Rectal smooth muscle tissue (tissue), 1 donor: Measurements from ENCODE around the gene FYN.
"Not testable (repeated sequence)": the region's sequence is repeated elsewhere in the genome, so short reads cannot be mapped to it uniquely, and the experiment has no call there.

Experiments
- H3K27ac ChIP-seq: one replicate; pipeline ENCODE4 v1.7.0; 2013; ENCODE audit warnings: low read depth, low read length, inconsistent platforms
- H3K27me3 ChIP-seq: one replicate; pipeline ENCODE4 v1.7.0; 2013; ENCODE audit warnings: low read length; ENCODE audit not compliant: control insufficient read depth, insufficient read depth
- H3K36me3 ChIP-seq: one replicate; pipeline ENCODE4 v1.7.0; 2013; ENCODE audit warnings: low read length; ENCODE audit not compliant: control insufficient read depth, insufficient read depth
- H3K4me1 ChIP-seq: one replicate; pipeline ENCODE4 v1.7.0; 2013; ENCODE audit warnings: low read length; ENCODE audit not compliant: control insufficient read depth, insufficient read depth
- H3K4me3 ChIP-seq: one replicate; pipeline ENCODE4 v1.7.0; 2013; ENCODE audit warnings: low read length
- H3K9ac ChIP-seq: one replicate; pipeline ENCODE4 v1.7.0; 2013; ENCODE audit warnings: low read length

FYN gene

DNA sequence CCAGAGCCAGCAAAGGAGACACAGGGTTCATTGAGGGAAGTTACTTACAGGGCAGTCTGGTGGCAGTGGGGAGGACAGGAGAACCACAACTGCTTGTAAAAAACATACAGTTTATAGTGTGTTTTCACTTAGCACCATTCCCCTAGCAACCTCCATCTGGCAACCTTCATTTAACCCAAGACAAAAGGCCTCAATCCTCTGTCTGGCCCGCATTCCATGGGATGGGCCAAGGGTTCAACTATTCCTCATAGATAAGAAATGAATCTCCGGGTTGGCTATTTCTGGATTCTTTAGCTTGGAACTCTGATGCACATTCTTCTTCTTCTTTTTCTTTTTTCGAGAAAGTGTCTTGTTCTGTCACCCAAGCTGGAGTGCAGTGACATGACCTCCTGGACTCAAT lies 26.3 kb upstream of the FYN start:
- no peak overlapping the region for H3K9ac ChIP-seq
- H3K36me3 ChIP-seq: no peaks in the 10 kb centered on the region
- H3K27ac ChIP-seq: no peak overlapping the region

DNA sequence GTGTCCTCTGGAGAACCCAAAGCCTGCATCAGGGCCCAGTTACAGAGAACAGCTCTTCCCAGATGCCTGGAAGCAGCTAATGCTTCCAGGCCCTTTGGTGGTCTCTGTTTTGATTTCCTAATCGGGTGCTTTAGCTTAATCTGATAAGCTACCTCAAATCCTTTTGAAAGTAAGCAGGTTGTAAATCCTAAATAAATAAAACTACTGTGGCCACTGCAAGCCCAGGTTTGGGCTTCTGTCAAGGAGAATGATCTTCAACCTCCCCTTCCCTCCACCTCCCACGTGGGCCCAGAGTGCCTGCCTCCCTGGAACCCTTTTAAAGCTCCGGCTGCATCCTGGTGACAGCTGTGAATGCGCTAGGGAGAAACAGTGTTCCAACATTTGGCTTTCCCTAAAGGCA lies 25.2 kb upstream of the FYN start:
- H3K4me1 ChIP-seq: no peaks in the 10 kb centered on the region
- no peak overlapping the region for H3K27ac ChIP-seq
- no peaks in the 10 kb centered on the region for H3K27me3 ChIP-seq
- no peak overlapping the region for H3K9ac ChIP-seq
- H3K36me3 ChIP-seq: no peaks in the 10 kb centered on the region
- H3K4me3 ChIP-seq: no peak overlapping the region

More for the DNA sequence above, 26.3 kb upstream of the FYN start:
- no peaks in the 10 kb centered on the region for H3K4me1 ChIP-seq
- H3K27me3 ChIP-seq: no peaks in the 10 kb centered on the region
- no peak overlapping the region for H3K4me3 ChIP-seq

DNA sequence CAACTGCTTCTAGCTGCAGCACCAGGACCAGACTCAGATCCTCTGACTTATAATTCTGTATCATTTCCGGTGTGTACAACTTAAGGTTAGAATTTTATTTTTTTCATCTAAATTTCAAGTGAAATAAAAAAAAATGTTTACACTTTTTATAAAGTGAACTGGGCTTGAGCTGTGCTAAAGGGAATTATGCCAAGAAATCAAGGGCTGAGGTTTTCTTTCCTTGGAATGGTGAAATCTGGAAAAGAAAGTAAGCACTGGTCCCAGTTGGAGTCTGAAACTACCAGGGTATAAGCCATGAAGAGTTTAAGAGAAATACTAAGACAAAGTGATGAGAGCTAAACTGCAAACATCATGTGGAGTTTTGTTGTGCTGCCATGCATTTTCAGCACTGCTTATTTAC lies 21.7 kb upstream of the FYN start:
- H3K4me3 ChIP-seq: no peak overlapping the region
- H3K27ac ChIP-seq: no peak overlapping the region
- no peaks in the 10 kb centered on the region for H3K27me3 ChIP-seq
- H3K9ac ChIP-seq: no peak overlapping the region
- H3K36me3 ChIP-seq: no peaks in the 10 kb centered on the region
- no peaks in the 10 kb centered on the region for H3K4me1 ChIP-seq

DNA sequence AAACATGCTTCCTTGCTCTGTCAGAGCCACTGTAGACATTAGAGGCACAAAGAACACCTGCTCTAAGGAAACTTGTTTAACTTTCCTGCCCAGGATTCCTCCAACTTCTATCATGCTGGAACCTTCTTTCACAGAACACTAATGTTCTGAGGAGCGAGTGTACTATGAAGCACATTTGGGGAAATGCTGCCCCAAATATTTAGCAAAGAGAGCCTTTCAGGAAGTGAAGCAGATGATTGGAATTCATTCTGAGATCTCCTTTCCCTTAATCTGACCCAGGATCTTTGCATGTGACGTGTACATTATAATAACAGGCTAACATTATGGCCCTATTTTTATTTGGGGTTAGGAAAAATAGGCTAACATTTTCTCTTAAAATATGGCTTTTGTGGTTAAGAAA lies 21.0 kb upstream of the FYN start:
- Histone ChIP-seq H3K36me3 (no peaks in the 10 kb centered on the region), H3K4me1 (no peaks in the 10 kb centered on the region), H3K27me3 (no peaks in the 10 kb centered on the region), H3K27ac (no peak overlapping the region), H3K9ac (no peak overlapping the region), H3K4me3 (no peak overlapping the region)

DNA sequence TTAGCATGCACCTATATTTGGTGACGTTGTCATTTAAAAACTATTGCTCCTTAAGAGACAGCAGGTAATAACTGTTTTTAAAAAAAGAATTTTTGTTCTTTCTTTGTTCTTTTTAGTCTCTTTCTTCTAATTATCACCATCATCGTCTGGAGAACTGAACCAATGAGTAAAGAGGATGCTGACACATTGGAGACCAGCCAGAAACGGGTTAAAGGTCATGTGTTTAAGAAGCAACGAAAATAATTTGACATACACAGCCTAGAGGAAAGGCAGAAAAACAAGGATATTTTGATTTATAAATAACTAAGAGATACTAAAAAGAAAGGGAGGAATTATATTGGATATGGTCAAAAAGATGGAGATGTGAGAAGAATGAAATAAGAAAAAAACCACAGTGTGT lies 19.2 kb upstream of the FYN start:
- no peaks in the 10 kb centered on the region for H3K27me3 ChIP-seq
- no peak overlapping the region for H3K27ac ChIP-seq
- no peaks in the 10 kb centered on the region for H3K36me3 ChIP-seq
- no peaks in the 10 kb centered on the region for H3K4me1 ChIP-seq
- no peak overlapping the region for H3K4me3 ChIP-seq
- H3K9ac ChIP-seq: no peak overlapping the region

DNA sequence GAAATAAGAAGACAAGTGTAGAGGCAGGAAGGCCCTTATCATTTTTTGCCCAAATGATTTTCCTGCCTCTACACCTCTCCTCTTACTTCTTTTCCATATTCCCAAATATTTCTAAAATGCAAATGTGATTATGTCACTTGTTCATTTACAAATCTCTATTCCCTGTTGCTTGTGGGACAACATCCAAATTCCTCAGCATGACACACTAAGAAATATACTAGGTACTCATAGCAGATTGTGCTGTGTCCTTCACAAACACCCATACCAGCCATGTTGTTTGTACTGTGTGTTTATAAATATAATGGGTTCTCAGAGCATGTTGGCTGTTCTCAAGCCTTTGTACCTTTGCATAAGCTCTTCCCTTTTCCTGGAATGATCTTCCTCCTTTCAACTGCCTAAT lies 17.7 kb upstream of the FYN start:
- no peaks in the 10 kb centered on the region for H3K27me3 ChIP-seq
- H3K4me3 ChIP-seq: no peak overlapping the region
- no peaks in the 10 kb centered on the region for H3K4me1 ChIP-seq
- H3K36me3 ChIP-seq: no peaks in the 10 kb centered on the region
- H3K27ac ChIP-seq: no peak overlapping the region
- no peak overlapping the region for H3K9ac ChIP-seq

DNA sequence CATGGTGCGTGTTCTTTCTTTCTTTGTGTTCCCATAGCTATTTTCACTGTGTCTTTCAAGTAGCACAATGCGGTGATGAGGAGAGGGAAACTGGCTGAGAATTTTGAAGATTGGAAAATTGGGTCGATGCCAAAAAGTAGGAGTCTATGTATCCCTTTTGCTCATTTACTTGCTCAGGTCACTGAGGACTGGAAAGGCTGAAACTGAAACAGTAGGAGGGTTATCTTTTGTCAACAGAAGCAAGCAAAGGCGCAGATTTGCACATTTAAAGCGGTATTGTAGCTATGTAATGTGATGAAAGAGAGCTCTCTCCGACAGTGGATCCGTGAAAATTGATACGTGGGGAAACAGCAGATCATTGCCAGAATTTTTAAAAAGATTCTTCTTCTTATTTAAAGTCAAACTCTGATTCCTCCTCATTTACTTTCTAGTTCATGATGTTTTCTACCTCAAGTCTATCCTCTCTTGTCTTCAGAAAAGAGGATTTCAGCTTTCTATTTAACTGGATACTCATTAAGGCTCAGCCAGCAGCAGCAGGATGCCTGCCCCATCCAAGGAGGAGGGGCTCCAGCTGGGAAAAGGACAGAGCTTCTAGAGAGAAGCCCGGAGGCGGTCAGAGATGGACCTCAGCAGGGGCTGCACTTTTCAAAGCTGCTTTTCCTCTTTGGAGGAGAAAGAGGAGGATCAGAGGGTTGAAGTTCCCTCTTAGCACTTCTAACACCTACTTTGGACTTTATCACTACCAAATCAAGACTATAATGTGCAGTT lies 15.9 kb upstream of the FYN start:
- Histone ChIP-seq H3K36me3 (no peaks in the 10 kb centered on the region), H3K9ac (no peak overlapping the region), H3K4me1 (no peaks in the 10 kb centered on the region), H3K4me3 (peak overlapping the region; percentile 6), H3K27ac (no peak overlapping the region), H3K27me3 (no peaks in the 10 kb centered on the region)

DNA sequence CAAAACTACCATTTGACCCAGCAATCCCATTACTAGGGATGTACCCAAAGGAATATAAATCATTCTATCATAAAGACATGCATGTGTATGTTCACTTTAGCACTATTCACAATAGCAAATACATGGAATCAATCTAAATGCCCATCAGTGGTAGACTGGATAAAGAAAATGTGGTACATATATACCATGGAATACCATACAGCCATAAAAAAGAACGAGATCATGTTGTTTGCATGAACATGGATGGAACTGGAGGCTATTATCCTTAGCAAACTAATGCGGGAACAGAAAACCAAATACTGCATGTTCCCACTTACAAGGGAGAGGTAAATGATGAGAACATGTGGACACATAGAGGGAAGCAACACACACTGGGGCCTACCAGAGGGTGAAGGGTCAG lies 13.5 kb upstream of the FYN start:
- not testable (repeated sequence) for H3K36me3 ChIP-seq

DNA sequence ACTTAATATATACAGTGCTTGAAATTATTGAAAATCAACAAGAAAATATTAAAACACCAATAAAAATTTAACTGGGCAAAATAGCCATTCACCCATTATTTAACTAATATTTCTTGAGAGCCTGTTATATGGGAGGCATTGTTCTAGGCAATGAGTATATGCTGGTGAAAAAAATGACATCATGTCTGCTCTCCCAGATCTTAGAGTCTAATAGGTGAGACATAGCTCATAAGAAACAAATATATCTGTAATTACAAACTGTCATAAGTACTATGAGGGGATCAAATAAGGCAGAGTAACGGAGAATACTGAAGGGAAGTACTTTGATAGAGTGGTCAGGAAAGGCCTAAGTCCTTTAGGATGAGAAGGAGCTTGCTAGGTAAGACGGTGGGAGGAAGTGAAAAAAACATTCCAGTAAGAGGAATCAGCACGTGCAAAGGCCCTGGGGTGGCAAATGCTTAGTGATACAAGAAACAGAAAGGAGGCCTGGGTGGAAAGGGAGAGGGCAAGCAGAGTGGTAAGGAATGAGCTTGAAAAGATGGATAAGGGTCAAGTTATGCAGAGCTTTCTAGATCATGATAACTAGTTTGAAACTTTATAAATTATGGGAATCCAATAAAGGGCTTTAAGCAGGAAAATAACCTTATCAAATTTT lies 12.2 kb upstream of the FYN start:
- H3K4me3 ChIP-seq: no peak overlapping the region
- H3K27me3 ChIP-seq: no peaks in the 10 kb centered on the region
- no peaks in the 10 kb centered on the region for H3K36me3 ChIP-seq
- H3K9ac ChIP-seq: no peak overlapping the region
- H3K27ac ChIP-seq: no peak overlapping the region
- no peaks in the 10 kb centered on the region for H3K4me1 ChIP-seq

More for the DNA sequence above, 13.5 kb upstream of the FYN start:
- not testable (repeated sequence) for H3K27ac ChIP-seq, H3K9ac ChIP-seq, H3K4me1 ChIP-seq, H3K4me3 ChIP-seq, H3K27me3 ChIP-seq

DNA sequence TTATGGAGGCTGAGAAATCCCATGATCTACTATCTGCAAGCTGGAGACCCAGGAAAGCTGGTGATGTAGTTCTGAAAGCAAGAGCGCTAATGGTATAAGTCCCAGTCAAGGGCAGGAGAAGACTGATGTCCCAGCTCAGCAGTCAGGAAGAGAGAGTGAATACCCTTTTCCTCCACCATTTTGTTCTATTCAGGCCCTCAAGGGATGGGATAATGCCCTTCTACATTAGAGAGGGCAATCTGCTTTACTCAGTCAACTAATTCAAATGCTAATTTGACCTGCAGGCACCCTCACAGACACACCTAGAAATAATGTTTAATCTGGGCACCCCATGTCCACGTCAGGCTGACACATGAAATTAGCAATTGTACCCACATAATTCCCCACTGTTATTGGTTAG lies 10.8 kb upstream of the FYN start:
- Histone ChIP-seq H3K36me3 (no peaks in the 10 kb centered on the region), H3K27me3 (no peaks in the 10 kb centered on the region), H3K4me3 (no peak overlapping the region), H3K4me1 (no peaks in the 10 kb centered on the region), H3K9ac (no peak overlapping the region), H3K27ac (no peak overlapping the region)

DNA sequence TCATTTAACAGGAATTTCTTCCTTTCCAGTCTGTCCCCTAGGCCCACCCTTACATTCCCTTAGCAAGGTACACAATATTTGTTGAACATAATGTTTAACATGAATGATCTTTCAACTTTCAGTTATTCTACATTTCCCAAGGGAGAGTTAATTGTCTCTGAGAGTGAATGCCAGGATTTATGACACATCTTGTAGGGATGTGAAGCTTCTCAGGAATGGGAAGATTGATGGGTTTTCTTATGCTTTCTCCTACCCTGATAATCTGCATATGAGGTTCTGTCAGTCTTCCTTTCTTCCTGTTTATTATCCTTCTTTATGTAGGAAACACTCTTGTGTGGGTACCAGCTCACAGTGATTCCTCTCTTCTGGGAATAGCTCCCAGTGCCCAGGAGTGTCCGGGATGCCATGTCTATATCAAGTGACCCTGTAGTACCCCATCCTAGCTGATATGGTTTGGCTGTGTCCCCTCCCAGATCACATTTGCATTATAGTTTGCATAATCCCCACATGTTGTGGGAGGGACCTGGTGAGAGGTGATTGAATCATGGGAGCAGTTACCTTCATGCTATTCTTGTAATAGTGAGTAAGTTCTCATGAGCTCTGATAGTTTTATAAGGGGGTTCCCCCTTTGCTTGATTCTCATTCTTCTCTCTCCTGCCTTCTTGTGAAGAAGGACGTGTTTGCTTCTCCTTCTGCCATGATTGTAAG lies 7.1 kb upstream of the FYN start:
- no peak overlapping the region for H3K9ac ChIP-seq
- no peak overlapping the region for H3K4me3 ChIP-seq
- H3K36me3 ChIP-seq: no peaks in the 10 kb centered on the region
- H3K4me1 ChIP-seq: no peaks in the 10 kb centered on the region
- no peaks in the 10 kb centered on the region for H3K27me3 ChIP-seq
- H3K27ac ChIP-seq: no peak overlapping the region

DNA sequence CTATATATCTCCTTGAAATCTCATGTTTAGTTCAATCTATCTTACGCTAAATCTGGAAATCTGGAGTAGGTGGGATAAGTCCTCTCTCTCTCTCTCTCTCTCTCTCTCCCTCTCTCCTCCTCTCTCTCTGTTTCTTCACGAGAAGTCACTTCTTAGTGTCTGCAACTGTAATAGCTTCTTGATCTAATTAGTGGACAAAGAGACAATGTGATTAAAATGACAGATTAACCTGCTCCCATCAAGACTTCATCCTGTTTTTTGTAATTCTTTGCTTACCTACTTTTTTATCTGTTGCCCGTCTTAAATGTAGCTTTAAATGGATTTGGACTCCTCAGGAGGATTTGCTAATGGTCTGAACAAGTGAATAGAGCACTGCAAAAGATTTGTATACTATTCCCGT lies 2.5 kb upstream of the FYN start:
- Histone ChIP-seq H3K27me3 (no peaks in the 10 kb centered on the region), H3K9ac (no peak overlapping the region), H3K4me3 (no peak overlapping the region), H3K4me1 (no peaks in the 10 kb centered on the region), H3K27ac (no peak overlapping the region), H3K36me3 (no peaks in the 10 kb centered on the region)
